B cell (primary cell): ENCODE measurements around the gene CHCHD5.

Experiments
- CTCF ChIP-seq: fragments of 200-600 bp; IDR thresholded peaks from one replicate; pipeline ENCODE4 v1.8.0; 2022; ENCODE audit warnings: antibody characterized with exemption, mild to moderate bottlenecking
- EZH2 ChIP-seq: IDR thresholded peaks from 2 replicates; pipeline ENCODE4 v1.6.1; 2012; ENCODE audit warnings: borderline replicate concordance, low read depth, mild to moderate bottlenecking, moderate library complexity, low read length; ENCODE audit not compliant: insufficient read depth, poor library complexity, severe bottlenecking

- TF ChIP-seq CTCF (no peak), EZH2 (no peak)
These were observed 45.1 kb upstream of the CHCHD5 start for GRCh38 chr2:112539306-112539705.
